ENCODE data around the gene RBBP4.

Gene RBBP4

DNA sequence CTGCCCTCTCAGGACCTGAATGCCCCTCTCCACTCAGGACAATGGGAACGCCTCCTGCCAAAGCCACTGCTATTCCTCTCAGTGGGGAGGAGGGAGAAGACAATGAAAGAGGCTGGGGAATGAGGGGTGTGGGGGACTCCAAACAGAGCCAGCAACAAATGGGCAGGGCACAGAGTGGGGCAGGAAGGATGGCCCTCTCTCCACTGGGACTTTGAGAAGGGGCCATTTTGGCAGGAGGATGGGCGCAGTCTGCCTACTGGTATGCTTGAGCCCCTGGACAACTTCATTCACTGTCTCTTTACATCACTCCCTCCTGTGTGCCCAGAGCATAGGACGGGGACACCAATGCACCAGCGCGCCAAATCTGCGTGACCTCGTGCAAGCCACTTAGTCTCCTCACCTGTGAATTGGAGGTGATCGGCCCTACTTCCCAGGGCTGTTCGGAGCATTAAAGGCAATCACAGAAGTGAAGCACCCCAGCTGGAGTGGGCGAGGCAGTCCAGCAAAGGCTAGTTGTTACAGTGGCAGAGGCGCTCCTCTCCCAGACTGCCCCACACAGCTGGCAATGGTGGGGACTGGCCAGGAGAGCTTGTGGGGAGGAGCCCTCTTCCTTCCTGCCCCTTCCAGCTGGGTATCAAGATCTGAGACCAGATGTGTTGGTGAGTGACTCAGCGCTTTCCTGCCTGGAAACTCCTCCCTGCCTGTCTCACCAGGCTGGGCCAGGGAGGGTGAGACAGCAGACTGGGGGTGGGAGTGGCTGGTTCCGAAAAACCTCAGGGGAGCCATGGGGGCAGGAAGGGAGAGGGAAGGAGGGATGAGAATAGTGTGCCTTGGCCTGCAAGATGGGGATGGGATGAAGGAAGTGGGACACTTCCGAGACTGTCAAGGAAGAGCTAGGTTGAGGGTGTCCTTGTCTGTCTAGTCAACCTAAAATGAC lies 73.9 kb downstream of the RBBP4 start:
- no peak for DNase-seq

- DNase-seq = no peak
These were observed 74.6 kb downstream of the RBBP4 start for GRCh38 chr1:32725615-32725982.

GRCh38 chr1:32727876-32728275 lies 76.9 kb downstream of the RBBP4 start:
- no peak for DNase-seq

- no peak for DNase-seq
These were observed 77.5 kb downstream of the RBBP4 start for GRCh38 chr1:32728413-32729077.

DNA sequence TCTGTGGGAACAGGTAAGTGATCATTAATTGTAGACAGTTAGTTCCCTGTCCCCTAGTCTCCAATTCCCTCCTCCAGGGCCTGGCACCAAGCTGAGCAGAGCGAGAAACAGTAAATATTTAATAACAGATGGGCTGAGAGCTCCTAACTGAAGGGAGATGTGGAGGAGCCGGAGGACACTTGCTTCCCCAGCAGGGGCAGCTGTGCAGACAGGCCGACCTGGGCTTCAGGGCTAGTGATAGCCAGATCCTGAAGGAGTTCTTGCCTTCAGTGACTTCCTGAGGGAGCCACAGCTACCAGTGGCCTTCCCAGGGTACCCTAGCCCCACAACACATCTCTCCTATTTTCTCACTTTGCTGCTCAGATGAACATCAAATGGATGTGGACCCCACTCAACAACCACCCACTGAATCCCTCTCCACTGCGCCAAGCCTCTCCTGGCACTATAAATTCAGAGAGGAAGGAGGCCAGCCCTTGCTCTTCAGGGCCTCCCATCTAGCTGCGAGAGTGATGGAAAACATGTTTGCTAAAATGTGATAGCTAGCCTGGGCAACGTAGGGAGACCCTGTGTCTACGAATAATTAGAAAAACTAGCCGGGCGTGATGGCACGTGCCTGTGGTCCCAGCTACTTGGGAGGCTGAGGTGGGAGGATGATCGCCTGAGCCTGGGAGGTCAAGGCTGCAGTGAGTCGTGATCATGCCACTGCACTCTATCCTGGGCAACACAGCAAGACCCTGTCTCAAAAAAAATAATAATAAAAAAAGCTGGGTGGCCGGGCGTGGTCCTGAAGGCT lies 78.4 kb downstream of the RBBP4 start:
- DNase-seq = no peak

DNA sequence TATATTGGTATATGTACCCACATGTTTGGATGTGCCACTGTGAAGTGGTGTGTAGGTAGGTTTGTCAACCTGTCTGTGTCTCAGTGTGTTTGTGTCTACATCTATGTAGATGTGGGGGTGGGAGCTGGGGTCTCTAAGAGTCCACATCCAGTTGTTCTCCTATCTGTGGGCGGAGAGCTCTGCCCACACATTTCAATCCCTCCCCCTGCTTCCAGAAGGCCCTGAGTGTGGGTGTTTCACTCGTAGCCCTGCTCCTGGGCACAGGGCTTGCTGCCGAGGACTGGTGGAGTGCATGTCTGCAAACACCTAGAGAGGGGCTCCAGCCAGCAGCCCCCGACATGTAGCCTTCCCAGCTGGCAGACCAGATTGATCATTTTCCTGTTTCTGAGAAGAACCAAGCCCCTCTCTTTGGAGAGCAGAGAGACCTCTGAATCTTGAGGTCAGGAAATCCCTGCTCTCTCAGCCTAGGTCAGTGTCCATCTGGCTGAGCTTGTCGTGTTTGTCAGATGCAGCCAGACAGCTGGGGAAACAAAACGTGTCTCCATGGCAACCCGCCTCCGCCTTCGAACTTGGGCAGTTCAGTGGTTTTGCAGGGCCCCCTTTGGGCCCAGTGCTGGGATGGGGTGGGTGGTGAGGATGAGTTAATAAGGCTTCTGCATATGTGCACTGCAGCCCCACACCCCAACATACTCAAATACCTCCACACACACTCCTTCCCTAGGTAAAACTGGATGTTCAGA lies 82.7 kb downstream of the RBBP4 start:
- no peak for DNase-seq
